HUDEP-2 (cell line): ENCODE measurements around the gene ANKRD18B.
"Not testable (repeated sequence)": the region's sequence is repeated elsewhere in the genome, so short reads cannot be mapped to it uniquely, and the experiment has no call there.

ENCODE experiments used
- DNase-seq, 76 experiments: peaks; one replicate each; lab custom pipeline; 2025; ENCODE audit not compliant: unreplicated experiment in 76 of 76; lab: John Stamatoyannopoulos, UW

ANKRD18B gene

GRCh38 chr9:33604249-33604648, 80.2 kb downstream of the ANKRD18B start:
- peak in 6 of 76 experiments; percentile 4 to 23 (median 10) for DNase-seq

- DNase-seq, result not testable (repeated sequence)
Measured at GRCh38 chr9:33604936-33605335, 80.9 kb downstream of the ANKRD18B start.

GRCh38 chr9:33611358-33611757, 87.3 kb downstream of the ANKRD18B start:
- DNase-seq, result no peak

DNA sequence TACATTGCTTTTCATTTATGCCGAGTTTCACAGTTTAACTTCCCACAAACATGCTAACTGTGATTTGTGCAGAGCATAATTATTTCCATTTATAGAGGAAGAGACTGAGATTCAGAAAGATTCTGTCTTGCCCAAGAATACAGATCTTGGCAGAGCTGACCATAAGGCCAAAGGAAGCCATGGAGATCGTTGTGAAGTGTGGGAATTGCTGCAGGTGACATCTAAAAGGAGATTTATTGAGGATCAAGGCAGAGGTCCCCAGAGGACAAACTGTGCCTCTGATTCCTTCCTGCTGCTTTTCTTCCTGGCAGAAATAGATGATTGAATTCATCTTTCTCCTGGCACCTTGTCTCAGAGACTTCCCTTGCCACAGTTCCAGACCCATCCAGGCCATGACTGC, 88.4 kb downstream of the ANKRD18B start:
- not testable (repeated sequence) for DNase-seq

DNA sequence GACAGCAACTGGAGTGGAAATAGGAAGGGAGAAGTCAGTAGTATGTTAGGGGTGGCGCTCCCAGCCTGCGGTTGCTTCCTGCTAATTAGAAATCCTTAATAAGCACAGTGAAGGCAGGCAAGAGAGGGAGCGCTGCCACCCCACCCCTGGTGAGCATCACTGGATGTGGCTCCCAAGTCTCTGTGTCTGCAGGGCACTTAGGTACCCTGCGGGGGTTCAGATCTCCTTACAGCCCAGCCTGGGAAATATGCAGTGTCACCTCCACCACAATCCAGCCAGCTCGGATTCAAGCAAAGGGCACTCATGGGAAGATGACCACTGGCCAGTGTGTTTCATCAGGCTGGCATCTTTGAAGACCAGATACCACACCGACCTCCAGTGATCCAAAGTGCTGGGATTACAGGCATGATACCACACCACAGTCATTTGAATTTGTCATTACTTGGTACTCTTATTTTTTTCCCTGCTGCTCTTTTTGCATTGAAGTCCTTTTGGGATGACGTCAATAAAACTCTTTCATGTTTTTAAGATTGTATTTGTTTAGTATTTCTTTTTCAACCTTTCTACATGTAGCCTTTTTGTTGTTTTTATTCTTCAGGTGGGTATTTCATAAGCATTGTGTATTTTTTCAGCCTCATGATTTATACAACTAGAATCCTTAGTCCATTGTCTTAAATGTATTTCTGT, 90.1 kb downstream of the ANKRD18B start:
- no peak for DNase-seq

DNA sequence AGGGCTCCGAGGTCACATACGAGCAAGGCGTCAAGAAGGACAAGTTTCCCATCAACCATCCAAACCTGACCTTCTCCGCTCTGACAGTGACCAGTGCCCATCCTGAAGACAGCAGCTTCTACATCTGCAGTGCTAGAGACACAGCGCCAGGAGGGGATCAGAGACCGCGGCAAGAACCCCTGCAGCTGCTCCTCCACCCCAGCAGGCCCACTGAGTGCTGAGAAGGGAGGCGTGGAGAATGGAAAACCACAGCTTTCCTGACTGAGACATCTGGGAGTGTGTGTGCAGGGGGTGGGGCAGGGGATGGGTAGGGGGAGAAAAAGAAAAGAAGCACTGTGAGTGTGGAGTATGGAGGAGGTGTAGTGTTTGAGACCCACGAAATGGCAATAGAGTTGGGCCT, 94.3 kb downstream of the ANKRD18B start:
- not testable (repeated sequence) for DNase-seq

DNA sequence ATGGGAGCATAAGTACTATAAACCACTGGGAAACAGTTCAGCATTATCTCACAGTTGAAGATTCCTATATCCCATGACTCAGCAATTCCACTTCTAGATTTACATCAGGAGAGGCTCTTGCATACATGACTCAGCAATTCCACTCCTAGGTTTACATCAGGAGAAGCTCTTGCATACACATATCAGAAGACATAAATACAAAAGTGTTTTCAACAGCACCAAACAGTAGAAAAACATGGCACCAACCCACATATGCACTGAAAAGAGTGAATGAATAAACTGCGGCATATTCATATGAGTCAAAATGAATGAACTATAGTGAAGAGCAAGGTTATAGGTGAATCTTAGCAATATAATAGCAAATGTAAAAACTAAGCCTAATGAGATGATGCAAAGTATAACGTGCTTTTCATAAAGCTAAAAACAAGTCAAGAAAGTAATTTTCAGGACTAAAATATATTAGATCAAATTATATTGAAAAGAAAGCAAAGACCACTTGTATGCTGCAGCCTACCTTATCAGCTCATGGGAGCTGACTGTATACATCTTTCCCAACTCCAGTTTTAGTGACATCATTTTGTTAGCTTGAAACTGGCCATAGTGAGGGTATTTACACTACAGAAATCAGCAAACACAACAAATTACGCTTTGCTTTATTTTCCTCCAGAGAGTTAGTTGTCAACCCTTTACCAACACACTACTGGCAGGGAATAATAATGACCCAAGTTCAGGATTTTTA, 95.8 kb downstream of the ANKRD18B start:
- peak in 36 of 76 experiments; percentile 21 to 81 (median 55) for DNase-seq

DNA sequence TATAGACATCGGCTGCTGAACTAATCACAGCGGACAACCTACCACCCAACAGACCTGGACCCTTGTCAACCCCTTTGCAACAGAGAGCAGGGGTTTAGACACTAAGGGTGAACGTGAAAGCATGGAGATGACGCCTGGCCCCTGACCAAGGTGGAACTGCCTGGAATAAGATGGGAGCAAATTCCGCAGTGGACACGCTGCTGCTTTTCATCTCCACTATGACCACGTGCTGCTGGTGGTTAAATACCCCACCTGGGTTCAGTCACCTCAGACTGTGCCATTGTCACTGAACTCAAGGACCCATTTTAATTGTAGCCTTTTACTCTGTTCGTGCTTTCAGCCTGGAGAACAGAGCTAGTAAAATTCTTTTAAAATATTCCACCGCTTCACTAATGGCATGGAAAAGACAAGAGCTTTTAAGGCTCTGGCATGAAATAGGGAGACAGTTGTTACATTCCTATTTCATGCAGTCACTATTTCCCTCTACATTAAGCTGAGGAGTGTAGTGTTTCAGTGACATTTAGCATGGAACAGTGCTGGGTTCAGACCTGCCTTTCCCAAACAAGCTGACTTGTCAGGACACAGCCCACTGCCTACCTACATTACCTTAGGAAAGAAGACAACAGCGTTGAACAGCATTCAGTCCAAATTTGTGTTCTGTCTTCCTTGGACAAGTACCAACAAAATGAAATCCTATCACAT, 96.8 kb downstream of the ANKRD18B start:
- DNase-seq, result no peak
